Transverse colon (tissue), 4 donors: ENCODE measurements around the gene BAZ1B. TPM values are rescaled to one million over a fixed set of nuclear protein-coding genes. Genes with fewer than 3 reads are reported as not detected.
"Not testable (repeated sequence)": the region's sequence is repeated elsewhere in the genome, so short reads cannot be mapped to it uniquely, and the experiment has no call there.

ENCODE experiments used
- DNase-seq: peaks from one replicate; pipeline ENCODE4 v3.0.0-alpha.2; 2019
- H3K27ac ChIP-seq, 4 donors: fragments of 200-600 bp; sonication (generic); 2 replicates each; pipeline ENCODE4 v1.5.1; 2016 to 2018; ENCODE audit warnings: inconsistent platforms in 4 of 4
- H3K27me3 ChIP-seq: fragments of 200-600 bp; sonication (generic); 2 replicates; pipeline ENCODE4 v1.5.1; 2017; ENCODE audit warnings: inconsistent platforms
- H3K36me3 ChIP-seq, 4 donors: fragments of 200-600 bp; sonication (generic); 2 replicates each; pipeline ENCODE4 v1.5.1; 2017 to 2019; ENCODE audit warnings: inconsistent platforms in 4 of 4
- H3K4me1 ChIP-seq, 4 donors: fragments of 200-600 bp; sonication (generic); 2 replicates each; pipeline ENCODE4 v1.5.1; 2017 to 2020; ENCODE audit warnings: inconsistent platforms in 4 of 4
- H3K4me3 ChIP-seq, 4 donors: fragments of 200-600 bp; sonication (generic); 1 replicate in 1 of 4; 2 replicates in 3 of 4; pipeline versions ENCODE4 v1.5.1 to v1.6.1; 2017 to 2019; ENCODE audit warnings: inconsistent platforms in 4 of 4
- H3K9me3 ChIP-seq, 2 donors: fragments of 200-600 bp; sonication (generic); 2 replicates each; pipeline ENCODE4 v1.5.1; 2017 to 2019; ENCODE audit warnings: inconsistent platforms in 2 of 2
- EP300 ChIP-seq: sonication (generic); formaldehyde crosslinking; IDR thresholded peaks from one replicate; pipeline ENCODE4 v1.6.1; 2017; ENCODE audit warnings: antibody characterized with exemption, low read depth
- POLR2A ChIP-seq: fragments of 450-650 bp; IDR thresholded peaks from one replicate; pipeline ENCODE4 v1.6.1; 2016; ENCODE audit warnings: antibody characterized with exemption, mild to moderate bottlenecking, moderate library complexity
- POLR2AphosphoS5 ChIP-seq, 3 donors: sonication (generic); formaldehyde crosslinking; IDR thresholded peaks; one replicate each; pipeline ENCODE4 v1.6.1; 2016; ENCODE audit warnings: antibody characterized with exemption in 3 of 3
- WGBS, 2 donors: methylation state at CpG; one replicate each; pipeline ENCODE4 v1.1.5; 2018; ENCODE audit warnings: low coverage in 1 of 2; 5-methylcytosine and 5-hydroxymethylcytosine counted together
- in situ Hi-C, 4 donors: fragments of 200-750 bp; cut with MboI; loops; one replicate each; pipeline versions ENCODE4 v1.15.0 to v1.15.1; 2017; ENCODE audit warnings: low sequenced_read_pairs in 3 of 4, low pct_ligation_motif_present in 1 of 4, low pct_unique_long_range_greater_than_20kb in 1 of 4
- intact Hi-C: fragments of 100-400 bp; cut with DNase I; formaldehyde crosslinking; loops from one replicate; pipeline ENCODE4 v1.15.1; 2023; ENCODE audit warnings: low total_unique reads
- total RNA-seq, 4 donors: library from RNA; depleted of rRNA; stranded (reverse); fragments of >200 nt; gene quantifications; one replicate each; pipeline ENCODE4 v1.1.0, GENCODE V29; 2016
- TF ChIP-seq, protein P1 (sequence below), 5 experiments: fragments of 200-600 bp in 3 of 5; fragments of 450-650 bp in 2 of 5; sonication (generic) in 3 of 5; IDR thresholded peaks; 1 replicate in 2 of 5; 2 replicates in 3 of 5; pipeline ENCODE4 v1.5.1; 2016 to 2017; ENCODE audit warnings: antibody characterized with exemption in 5 of 5, inconsistent platforms in 3 of 5, mild to moderate bottlenecking in 2 of 5, moderate library complexity in 1 of 5

The BAZ1B gene
- total RNA-seq, 4 donors from 2014 or later = 28.7 to 48.0 (median 33.7) TPM

DNA sequence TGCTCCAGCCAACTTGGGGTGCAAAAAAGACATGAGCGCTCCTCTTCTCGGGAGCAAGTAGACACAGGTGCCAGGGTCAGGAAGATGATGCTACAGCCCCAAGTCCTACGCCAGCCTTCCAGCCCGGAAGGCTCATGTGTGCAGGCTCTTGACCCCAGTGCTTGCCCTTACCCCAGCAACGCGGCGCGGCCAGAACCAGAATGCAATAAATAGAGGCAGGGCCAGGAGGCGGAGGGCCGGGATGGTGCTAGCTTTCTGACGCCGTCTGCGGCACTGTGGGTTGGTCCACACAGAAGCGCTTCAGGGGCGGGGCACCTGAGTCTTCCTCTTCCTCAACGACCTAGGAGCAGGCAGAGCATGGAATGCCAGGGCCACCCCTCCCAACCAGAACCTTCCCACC lies 15.0 kb upstream of the BAZ1B start:
- H3K36me3 ChIP-seq = peaks cover 0 to 66% (median 30%) of the 10 kb centered on the region in 4 donors
- intact Hi-C loops = no loop called here
- no peaks in the 10 kb centered on the region for H3K9me3 ChIP-seq
- no peak overlapping the region for H3K27ac ChIP-seq
- no peaks in the 10 kb centered on the region for H3K4me1 ChIP-seq
- TF ChIP-seq EP300 (no peak), POLR2A (no peak), POLR2AphosphoS5 (IDR thresholded peaks at IDR 0.05) (no peak)
- TF ChIP-seq, protein P1, sequence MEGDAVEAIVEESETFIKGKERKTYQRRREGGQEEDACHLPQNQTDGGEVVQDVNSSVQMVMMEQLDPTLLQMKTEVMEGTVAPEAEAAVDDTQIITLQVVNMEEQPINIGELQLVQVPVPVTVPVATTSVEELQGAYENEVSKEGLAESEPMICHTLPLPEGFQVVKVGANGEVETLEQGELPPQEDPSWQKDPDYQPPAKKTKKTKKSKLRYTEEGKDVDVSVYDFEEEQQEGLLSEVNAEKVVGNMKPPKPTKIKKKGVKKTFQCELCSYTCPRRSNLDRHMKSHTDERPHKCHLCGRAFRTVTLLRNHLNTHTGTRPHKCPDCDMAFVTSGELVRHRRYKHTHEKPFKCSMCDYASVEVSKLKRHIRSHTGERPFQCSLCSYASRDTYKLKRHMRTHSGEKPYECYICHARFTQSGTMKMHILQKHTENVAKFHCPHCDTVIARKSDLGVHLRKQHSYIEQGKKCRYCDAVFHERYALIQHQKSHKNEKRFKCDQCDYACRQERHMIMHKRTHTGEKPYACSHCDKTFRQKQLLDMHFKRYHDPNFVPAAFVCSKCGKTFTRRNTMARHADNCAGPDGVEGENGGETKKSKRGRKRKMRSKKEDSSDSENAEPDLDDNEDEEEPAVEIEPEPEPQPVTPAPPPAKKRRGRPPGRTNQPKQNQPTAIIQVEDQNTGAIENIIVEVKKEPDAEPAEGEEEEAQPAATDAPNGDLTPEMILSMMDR (IDR thresholded peaks at IDR 0.05) = no peak
- 89 to 100% methylated on average over 1 to 16 of the region's 16 CpGs for WGBS, 2 donors
- no peak overlapping the region for H3K4me3 ChIP-seq
- no peaks in the 10 kb centered on the region for H3K27me3 ChIP-seq
- no peak for DNase-seq
- in situ Hi-C loops = no loop called here

DNA sequence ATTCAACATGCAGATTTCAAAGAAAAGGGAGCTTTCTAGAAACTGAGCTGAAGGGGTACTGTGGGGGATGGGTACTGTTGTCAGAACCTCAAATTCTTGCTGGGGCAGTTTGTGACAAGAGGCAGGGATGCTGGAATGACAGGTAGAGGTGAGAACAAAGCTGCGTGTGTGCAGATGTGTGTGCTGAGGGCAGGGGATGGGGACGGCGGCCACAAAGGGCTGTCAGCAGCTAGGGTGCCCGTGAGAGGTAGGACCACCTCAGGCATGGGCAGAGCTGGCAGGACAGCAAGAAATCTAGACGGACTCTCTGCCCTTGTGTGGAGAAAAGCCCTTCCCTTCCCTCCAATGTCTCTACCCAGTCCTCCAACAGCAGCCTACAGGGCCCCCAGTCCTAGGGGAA lies 14.4 kb upstream of the BAZ1B start:
- Histone ChIP-seq H3K4me1 (no peaks in the 10 kb centered on the region), H3K9me3 (no peaks in the 10 kb centered on the region), H3K36me3 (peaks cover 0 to 60% (median 27%) of the 10 kb centered on the region in 4 donors), H3K4me3 (no peak overlapping the region), H3K27ac (no peak overlapping the region), H3K27me3 (no peaks in the 10 kb centered on the region)
- no peak for DNase-seq
- in situ Hi-C loops = no loop called here
- WGBS, 2 donors = 88% methylated on average over 5 of the region's 5 CpGs; no CpG with 5 or more reads in 1 of the 2 donors
- intact Hi-C loops = no loop called here
- TF ChIP-seq POLR2AphosphoS5 (IDR thresholded peaks at IDR 0.05) (no peak), POLR2A (no peak), EP300 (no peak)
- TF ChIP-seq, protein P1 (IDR thresholded peaks at IDR 0.05) = no peak

DNA sequence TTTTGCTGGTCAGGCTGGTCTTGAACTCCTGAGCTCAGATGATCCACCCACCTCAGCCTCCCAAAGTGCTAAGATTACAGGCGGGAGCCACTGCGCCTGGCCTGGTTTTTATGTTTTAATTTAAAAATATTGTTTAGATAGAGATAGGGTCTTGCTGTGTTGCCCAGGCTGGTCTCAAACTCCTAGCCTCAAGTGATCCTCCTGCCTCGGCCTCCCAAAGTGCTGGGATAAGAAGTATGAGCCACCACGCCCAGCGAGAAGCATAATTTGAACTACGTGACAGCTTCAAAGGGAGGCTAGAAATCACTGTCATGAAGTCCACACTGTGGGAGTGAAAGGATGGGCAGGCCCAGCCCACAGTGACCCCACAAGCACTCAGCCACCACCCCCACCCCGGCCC lies 13.8 kb upstream of the BAZ1B start:
- H3K4me3 ChIP-seq, H3K9me3 ChIP-seq, in situ Hi-C loops, DNase-seq, intact Hi-C loops, H3K27me3 ChIP-seq, H3K4me1 ChIP-seq, H3K27ac ChIP-seq: not testable (repeated sequence)
- WGBS, 2 donors = 97 to 99% methylated on average over 6 to 7 of the region's 7 CpGs
- H3K36me3 ChIP-seq = peaks cover 0 to 55% (median 27%) of the 10 kb centered on the region in 4 donors

DNA sequence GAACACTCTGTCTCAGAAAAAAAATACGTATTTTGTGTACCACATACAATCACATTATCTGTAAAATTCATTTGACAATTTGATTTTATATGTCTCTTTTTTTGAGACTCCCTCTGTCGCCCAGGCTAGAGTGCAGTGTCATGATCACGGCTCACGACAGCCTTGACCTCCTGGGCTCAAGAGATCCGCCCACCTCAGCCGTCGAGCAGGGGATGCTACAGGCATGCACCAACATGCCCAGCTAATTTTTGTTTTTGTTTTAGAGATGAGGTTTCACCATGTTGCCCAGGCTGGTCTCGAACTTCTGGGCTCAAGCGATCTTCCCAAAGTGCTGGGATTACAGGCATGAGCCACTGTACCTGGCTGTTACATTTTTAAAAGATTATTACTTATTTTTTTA lies 11.6 kb upstream of the BAZ1B start:
- Histone ChIP-seq H3K27ac (no peak overlapping the region), H3K27me3 (no peaks in the 10 kb centered on the region), H3K4me3 (no peak overlapping the region), H3K9me3 (no peaks in the 10 kb centered on the region), H3K4me1 (no peaks in the 10 kb centered on the region), H3K36me3 (peaks cover 0 to 33% (median 15%) of the 10 kb centered on the region in 4 donors)
- in situ Hi-C loops = no loop called here
- intact Hi-C loops = no loop called here
- no peak for TF ChIP-seq POLR2AphosphoS5 (IDR thresholded peaks at IDR 0.05)
- TF ChIP-seq, protein P1 (IDR thresholded peaks at IDR 0.05) = no peak
- no peak for TF ChIP-seq EP300
- TF ChIP-seq POLR2A = no peak
- DNase-seq = no peak
- 88 to 93% methylated on average over 7 to 9 of the region's 9 CpGs for WGBS, 2 donors

DNA sequence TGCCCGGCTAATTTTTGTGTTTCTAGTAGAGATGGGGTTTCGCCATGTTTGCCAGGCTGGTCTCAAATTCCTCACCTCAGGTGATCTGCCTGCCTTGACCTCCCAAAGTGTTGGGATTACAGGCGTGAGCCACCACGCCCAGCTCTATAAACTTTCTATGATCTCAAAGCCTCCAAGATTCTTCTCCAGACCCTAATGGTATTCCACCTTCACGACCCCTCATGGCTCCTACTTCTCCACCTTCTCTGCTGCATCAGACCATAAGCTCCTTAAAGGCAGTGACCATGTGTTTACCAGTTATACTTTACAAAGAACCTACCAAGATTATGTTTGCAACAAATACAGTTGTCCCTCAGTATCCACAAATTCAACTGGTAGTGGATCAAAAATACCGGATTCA lies 10.1 kb upstream of the BAZ1B start:
- TF ChIP-seq EP300 (no peak), POLR2AphosphoS5 (IDR thresholded peaks at IDR 0.05) (no peak), POLR2A (no peak)
- TF ChIP-seq, protein P1 (IDR thresholded peaks at IDR 0.05) = no peak
- Histone ChIP-seq H3K4me1 (no peaks in the 10 kb centered on the region), H3K9me3 (no peaks in the 10 kb centered on the region), H3K27ac (no peak overlapping the region), H3K36me3 (peaks cover 0 to 18% (median 8%) of the 10 kb centered on the region in 4 donors), H3K4me3 (no peak overlapping the region), H3K27me3 (no peaks in the 10 kb centered on the region)
- intact Hi-C loops (no loop called here), in situ Hi-C loops (no loop called here)
- 94 to 98% methylated on average over 5 to 6 of the region's 6 CpGs for WGBS, 2 donors
- no peak for DNase-seq
